Activated CD4-positive, alpha-beta memory T cell treated with anti-CD3 and anti-CD28 coated beads for 36 hours (primary cell): Measurements from ENCODE around the gene NKX3-2. TPM values are rescaled to one million over a fixed set of nuclear protein-coding genes. Genes with fewer than 3 reads are reported as not detected.

Source experiments
- CTCF ChIA-PET: fragments of 350-600 bp; sonication (Branson Sonifier 250); formaldehyde crosslinking; loops from one replicate; lab custom pipeline; 2021; ENCODE audit warnings: antibody characterized with exemption, inconsistent platforms; lab: Charles Lee
- POLR2A ChIA-PET: fragments of 350-600 bp; sonication (Branson Sonifier 250); formaldehyde crosslinking; loops from one replicate; lab custom pipeline; 2021; ENCODE audit warnings: antibody characterized with exemption; lab: Charles Lee
- DNase-seq: peaks from one replicate; pipeline ENCODE4 v3.0.0-alpha.2; 2020
- H3K27ac Mint-ChIP-seq: one replicate; pipeline ENCODE4 v1.8.0; 2021; ENCODE audit warnings: mixed read lengths
- H3K27me3 Mint-ChIP-seq: one replicate; pipeline ENCODE4 v1.8.0; 2021; ENCODE audit warnings: mixed read lengths
- H3K36me3 Mint-ChIP-seq: one replicate; pipeline ENCODE4 v1.8.0; 2021; ENCODE audit warnings: mixed read lengths
- H3K4me1 Mint-ChIP-seq: one replicate; pipeline ENCODE4 v1.8.0; 2021; ENCODE audit warnings: low read depth, mixed read lengths
- H3K4me3 Mint-ChIP-seq: one replicate; pipeline ENCODE4 v1.8.0; 2021; ENCODE audit warnings: mild to moderate bottlenecking, mixed read lengths
- H3K9me3 Mint-ChIP-seq: one replicate; pipeline ENCODE4 v1.8.0; 2021; ENCODE audit warnings: mixed read lengths
- intact Hi-C: fragments of 100-400 bp; cut with micrococcal nuclease; formaldehyde crosslinking; loops from one replicate; pipeline ENCODE4 v1.15.1; 2023
- total RNA-seq, 2 experiments: library from RNA; stranded (reverse); gene quantifications; one replicate each; pipeline ENCODE4 v1.2.3, GENCODE V29; 2021

The NKX3-2 gene
- total RNA-seq, 2 experiments from 2014 or later, result not detected

DNA sequence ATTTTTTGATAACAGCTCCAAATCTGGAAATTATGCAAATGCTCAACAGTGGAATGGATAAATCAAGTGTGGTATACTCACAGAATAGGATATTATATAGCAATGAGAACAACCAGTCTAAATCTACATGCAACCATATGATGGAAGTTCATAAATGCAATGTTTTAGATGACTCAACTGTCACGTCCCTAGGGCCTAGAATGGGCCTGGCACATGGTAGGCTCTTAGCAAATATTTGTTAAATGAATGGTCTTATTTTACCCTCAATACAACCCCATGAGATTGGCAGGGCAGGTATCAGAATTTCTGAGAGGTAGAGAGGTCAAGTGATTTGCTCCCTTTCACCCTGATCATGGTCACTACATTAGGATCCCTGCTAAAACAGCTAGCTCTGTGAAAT, 14.6 kb upstream of the NKX3-2 start:
- Mint-ChIP-seq H3K4me1 (no peaks in the 10 kb centered on the region), H3K27ac (no peak overlapping the region), H3K9me3 (no peaks in the 10 kb centered on the region), H3K36me3 (no peaks in the 10 kb centered on the region), H3K4me3 (no peak overlapping the region), H3K27me3 (peaks cover 13% of the 10 kb centered on the region)
- POLR2A ChIA-PET, result no interaction called here
- DNase-seq, result no peak
- CTCF ChIA-PET, result interaction anchor here (1.1 kb wide), 1 partner anchor 9 kb away, joined by 5 read pairs; no protein-coding TSS in a partner anchor
- intact Hi-C loops, result no loop called here

DNA sequence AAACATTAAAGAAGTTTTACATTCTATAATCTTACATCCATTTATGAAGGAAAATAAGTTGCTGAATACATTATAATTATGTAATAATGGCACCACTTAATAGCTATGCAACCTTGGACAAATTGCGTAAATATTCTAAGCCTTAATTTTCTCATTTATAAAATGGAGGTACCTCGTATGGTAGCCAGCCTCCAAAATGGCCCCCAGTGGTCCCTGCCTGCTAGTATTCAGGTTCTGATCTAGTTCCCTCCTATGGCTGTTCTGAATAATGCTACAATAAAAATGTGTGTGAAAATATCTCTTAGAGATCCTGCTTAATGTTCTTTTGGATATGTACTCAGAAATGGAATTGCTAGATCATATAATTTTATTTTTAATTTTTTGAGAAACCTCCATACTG, 11.0 kb upstream of the NKX3-2 start:
- Mint-ChIP-seq H3K9me3 (peaks cover 2% of the 10 kb centered on the region), H3K27ac (no peak overlapping the region), H3K4me1 (no peaks in the 10 kb centered on the region), H3K4me3 (no peak overlapping the region), H3K27me3 (peaks cover 41% of the 10 kb centered on the region), H3K36me3 (no peaks in the 10 kb centered on the region)
- intact Hi-C loops, result no loop called here
- no peak for DNase-seq
- CTCF ChIA-PET, result no interaction called here
- POLR2A ChIA-PET, result no interaction called here

DNA sequence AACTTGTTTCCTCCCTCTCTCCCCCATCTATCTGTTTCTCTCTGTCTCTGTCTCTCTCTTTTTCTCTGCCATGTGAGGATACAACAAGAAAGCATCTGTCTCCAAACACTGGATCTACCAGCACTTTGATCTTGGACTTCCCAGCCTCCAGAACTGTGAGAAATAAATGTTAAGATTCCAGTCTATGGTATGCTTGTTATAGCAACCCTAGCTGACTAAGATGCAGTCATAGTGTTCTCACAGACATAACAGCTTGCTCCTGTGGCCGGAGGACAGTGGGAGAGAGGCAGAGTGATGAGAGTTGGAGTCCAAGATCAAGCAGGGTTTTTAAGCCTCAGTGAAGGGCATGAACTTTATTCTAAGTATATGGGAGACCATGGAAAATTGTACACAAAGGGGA, 8.8 kb upstream of the NKX3-2 start:
- Mint-ChIP-seq H3K36me3 (no peaks in the 10 kb centered on the region), H3K27me3 (peaks cover 52% of the 10 kb centered on the region), H3K27ac (no peak overlapping the region), H3K4me3 (no peak overlapping the region), H3K9me3 (peaks cover 2% of the 10 kb centered on the region), H3K4me1 (peaks cover 11% of the 10 kb centered on the region)
- no peak for DNase-seq
- ChIA-PET CTCF (no interaction called here), POLR2A (no interaction called here)
- intact Hi-C loops, result no loop called here

DNA sequence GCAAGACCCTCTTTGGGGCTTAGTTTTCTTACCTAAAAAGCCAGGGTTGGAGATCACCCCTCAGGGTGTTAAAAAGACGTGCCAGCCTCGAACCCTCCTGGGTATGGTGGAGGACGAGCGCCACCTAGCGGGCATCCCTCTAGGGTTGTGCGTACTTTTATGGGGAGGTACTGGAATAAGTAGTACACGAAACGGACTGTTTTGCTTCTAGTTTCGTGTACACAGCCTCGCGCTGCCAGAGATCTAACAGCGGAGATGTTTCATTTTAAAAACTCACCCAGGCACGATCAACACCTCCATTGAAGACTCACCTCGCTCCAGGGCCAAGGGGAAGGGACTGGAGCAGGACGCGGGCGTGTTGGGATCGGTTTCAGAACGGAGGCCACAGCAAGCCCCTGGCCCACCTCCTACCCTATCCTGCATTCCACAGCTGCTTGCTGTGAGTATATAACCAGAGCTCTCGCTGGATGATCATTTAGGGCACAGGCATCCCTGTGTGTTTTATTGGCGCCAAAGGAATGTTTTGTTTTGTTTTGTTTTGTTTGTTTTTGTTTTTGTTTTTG, 4.8 kb upstream of the NKX3-2 start:
- POLR2A ChIA-PET, result no interaction called here
- Mint-ChIP-seq H3K36me3 (peaks cover 7% of the 10 kb centered on the region), H3K27ac (no peak overlapping the region), H3K9me3 (peaks cover 2% of the 10 kb centered on the region), H3K4me1 (peaks cover 30% of the 10 kb centered on the region), H3K4me3 (peak overlapping the region; percentile 64), H3K27me3 (peaks cover 63% of the 10 kb centered on the region)
- DNase-seq, result peak; percentile 92
- CTCF ChIA-PET, result interaction anchor here (0.9 to 1.9 kb wide), 12 partner anchors 10 to 824 kb away, joined by 3 to 8 read pairs (median 4); no protein-coding TSS in a partner anchor
- intact Hi-C loops, result loop anchor here (1.0 to 5.0 kb wide), 5 partner anchors 64 to 1453 kb away; partner anchors contain the start of genes CPEB2 and RAB28

DNA sequence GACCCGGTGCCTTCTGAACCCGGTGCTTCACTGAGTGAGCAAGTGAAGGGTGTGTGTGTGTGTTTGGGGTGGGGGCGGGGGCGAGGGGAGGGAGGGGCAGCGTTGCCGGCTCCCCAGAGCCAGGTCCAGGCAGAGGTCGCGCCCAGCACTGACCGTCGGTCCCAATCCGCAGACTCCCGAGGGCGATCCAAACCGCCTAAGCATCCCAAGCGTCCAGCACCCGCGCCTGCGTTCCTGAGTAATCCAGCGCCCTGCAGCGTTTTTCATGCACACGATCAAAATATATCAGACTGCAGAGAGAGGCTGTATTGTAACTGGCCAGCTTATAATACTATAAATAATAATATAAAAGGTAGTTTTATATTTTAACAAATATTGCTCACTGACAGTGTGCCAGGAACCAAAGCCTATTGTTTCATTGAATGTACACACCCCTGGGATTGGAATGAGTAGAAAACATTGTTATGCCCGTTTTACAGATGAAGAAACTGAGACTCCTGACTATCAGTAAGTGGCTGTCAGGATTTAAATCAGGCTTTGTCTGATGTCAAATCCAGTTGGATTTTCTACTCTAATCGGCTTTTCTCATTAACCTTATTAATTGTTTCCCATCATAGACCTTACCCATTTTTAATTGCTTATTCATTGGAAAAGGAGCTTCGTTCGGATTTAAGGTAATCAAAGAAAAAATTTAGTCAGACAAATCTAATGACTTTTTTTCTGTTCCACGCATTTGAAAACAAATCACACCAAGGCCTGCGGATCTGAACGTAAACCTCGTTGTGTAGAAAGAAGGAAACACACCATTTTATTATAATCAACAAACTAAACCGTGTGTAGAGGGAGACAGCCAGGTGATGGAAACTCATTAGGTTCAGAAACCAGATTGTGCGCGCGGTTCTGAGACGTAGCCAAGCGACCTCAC, 4.0 kb upstream of the NKX3-2 start:
- Mint-ChIP-seq H3K9me3 (peaks cover 2% of the 10 kb centered on the region), H3K27ac (no peak overlapping the region), H3K4me1 (peaks cover 33% of the 10 kb centered on the region), H3K36me3 (peaks cover 7% of the 10 kb centered on the region), H3K4me3 (peak overlapping the region; percentile 64), H3K27me3 (peaks cover 62% of the 10 kb centered on the region)
- ChIA-PET CTCF (interaction anchor here (0.9 to 1.9 kb wide), 12 partner anchors 16 to 824 kb away, joined by 3 to 8 read pairs (median 4); no protein-coding TSS in a partner anchor), POLR2A (no interaction called here)
- DNase-seq, result no peak
- intact Hi-C loops, result loop anchor here (2.0 to 5.0 kb wide), 2 partner anchors 64 to 1454 kb away; partner anchors contain the start of genes CPEB2 and RAB28

DNA sequence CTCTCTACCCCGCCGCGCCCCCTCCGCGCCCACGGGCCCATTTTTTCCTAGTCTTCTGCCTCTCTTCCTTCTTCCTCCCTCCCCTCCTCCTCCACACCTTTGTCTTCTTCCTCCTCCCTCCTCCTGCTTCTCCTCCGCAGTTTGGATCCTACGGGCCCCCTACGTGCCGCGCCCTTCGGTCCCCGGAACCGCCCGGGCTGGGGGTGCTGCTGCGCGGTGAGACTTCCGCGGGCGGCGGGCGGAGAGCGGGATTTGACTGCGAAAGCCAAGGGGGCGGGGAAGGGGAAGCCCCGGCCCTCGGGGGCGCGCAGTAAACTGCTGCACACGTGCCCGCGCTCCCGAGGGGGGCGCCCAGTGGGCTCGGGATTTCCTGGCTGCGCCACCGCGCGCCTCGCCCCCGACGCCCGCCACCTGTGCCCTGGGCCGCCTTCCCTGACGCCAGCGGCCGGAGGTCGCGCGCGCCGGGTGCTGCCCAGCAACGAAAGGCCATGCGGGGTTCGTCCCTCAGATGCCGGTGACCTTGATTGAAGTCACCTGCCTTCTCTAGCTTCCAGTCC, 3.3 kb upstream of the NKX3-2 start:
- H3K36me3 Mint-ChIP-seq, result peaks cover 7% of the 10 kb centered on the region
- DNase-seq, result peak; percentile 55
- H3K4me1 Mint-ChIP-seq, result peaks cover 36% of the 10 kb centered on the region
- H3K9me3 Mint-ChIP-seq, result peaks cover 2% of the 10 kb centered on the region
- H3K4me3 Mint-ChIP-seq, result peak overlapping the region; percentile 50
- POLR2A ChIA-PET, result no interaction called here
- H3K27ac Mint-ChIP-seq, result no peak overlapping the region
- CTCF ChIA-PET, result interaction anchor here (0.9 to 1.9 kb wide), 7 partner anchors 16 to 820 kb away, joined by 3 to 8 read pairs (median 4); no protein-coding TSS in a partner anchor
- intact Hi-C loops, result loop anchor here (2.0 to 5.0 kb wide), 2 partner anchors 63 to 1455 kb away; partner anchors contain the start of genes CPEB2 and RAB28
- peaks cover 65% of the 10 kb centered on the region for H3K27me3 Mint-ChIP-seq

DNA sequence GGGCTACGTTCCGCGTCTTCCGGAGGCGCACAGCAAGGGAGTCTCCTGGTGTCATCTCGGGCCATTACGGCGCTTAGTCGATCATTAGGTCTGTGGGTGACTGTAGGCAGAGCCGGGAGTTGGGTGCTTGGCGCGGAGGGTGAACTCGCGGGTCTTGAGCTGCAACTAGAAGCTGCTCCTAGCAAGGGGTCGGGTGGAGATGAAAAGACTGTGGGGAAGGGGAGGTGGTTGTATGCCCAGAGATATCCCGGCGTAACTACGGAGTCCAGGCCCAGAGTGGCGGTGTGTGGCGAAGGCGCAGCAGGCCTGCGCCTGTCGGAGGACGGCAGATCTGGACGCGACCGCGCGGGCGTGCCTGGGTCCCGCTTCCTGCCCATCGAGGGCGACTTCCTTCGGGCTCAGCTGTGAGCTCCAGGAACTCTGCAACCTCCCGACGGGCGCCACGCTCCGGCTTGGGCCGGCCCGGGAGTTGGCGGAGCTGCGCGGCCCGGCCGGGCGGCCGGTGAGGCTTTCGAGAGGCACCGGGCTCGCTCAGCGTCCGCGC, 2.7 kb upstream of the NKX3-2 start:
- intact Hi-C loops, result loop anchor here (1.0 to 5.0 kb wide), 2 partner anchors 9 to 1455 kb away; partner anchors contain the start of gene CPEB2
- H3K4me3 Mint-ChIP-seq, result peak overlapping the region; percentile 65
- H3K4me1 Mint-ChIP-seq, result peaks cover 36% of the 10 kb centered on the region
- peaks cover 63% of the 10 kb centered on the region for H3K27me3 Mint-ChIP-seq
- peak; percentile 36 for DNase-seq
- peaks cover 7% of the 10 kb centered on the region for H3K36me3 Mint-ChIP-seq
- ChIA-PET CTCF (interaction anchor here (0.5 to 1.9 kb wide), 2 partner anchors 818 to 1241 kb away, joined by 3 to 8 read pairs; no protein-coding TSS in a partner anchor), POLR2A (no interaction called here)
- H3K9me3 Mint-ChIP-seq, result peaks cover 2% of the 10 kb centered on the region
- H3K27ac Mint-ChIP-seq, result peak overlapping the region; percentile 4

DNA sequence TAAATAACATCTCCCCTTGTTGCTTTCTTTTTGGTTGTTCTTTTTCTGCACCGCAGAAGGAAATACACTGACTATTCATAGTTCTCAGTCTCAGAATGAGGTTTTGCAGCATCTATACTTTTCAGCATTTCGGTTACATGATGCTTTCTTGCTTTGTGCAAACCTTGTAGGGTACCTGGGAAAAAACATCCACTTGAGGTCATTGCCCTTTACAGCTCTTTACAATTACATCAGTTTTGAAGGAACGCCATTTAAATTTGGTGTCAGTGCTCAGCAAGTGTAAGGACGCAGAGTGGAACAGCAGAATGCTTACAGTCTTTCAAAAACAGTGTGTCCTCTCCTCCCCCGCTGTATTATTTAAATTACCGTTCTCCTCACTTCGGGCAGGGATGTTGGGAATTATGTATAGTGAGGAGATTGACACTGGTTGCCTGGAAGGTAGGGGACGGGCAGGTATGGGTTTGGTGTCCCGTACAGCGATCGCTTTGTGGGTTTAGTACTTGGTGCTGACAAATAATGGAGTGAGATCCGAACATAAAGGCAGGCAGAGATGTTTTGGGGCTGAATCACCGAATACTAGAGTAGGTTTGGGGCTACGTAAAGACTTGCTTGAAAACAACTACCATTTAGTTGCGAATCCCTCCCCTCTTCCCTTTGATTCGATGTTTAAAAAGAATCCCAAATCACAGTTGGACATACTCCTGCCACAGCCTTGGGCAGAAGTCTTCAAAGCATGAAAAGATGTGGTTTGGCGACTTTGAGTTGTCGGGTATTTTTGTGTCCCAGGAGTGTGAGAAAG, 2.0 kb upstream of the NKX3-2 start:
- H3K4me1 Mint-ChIP-seq, result peaks cover 38% of the 10 kb centered on the region
- no peak for DNase-seq
- H3K9me3 Mint-ChIP-seq, result no peaks in the 10 kb centered on the region
- ChIA-PET POLR2A (no interaction called here), CTCF (interaction anchor here (0.5 kb wide), 1 partner anchor 1242 kb away, joined by 3 read pairs; no protein-coding TSS in a partner anchor)
- peak overlapping the region; percentile 65 for H3K4me3 Mint-ChIP-seq
- H3K36me3 Mint-ChIP-seq, result peaks cover 8% of the 10 kb centered on the region
- H3K27me3 Mint-ChIP-seq, result peaks cover 63% of the 10 kb centered on the region
- intact Hi-C loops, result loop anchor here (1.0 to 5.0 kb wide), 2 partner anchors 8 to 1456 kb away; partner anchors contain the start of gene CPEB2
- no peak overlapping the region for H3K27ac Mint-ChIP-seq

DNA sequence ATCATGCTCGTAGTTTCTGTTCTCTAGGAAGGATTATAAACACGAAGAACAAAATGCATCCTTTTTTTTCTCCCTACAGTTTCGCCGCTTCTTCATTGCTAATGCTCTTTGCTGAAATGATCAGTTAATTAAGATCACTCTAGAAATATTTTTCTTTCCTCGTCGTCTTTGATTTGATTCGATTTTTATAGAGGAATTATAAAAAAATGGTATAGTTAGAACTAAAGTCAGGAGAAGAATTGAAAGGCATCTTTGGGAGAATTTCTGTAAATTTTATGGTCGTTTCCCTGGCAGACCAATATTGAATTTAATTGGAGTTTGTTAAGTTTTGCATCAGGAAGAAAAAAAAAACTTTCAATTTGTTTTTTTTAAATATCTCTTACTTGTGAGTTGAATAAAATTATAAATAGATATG, 1.1 kb upstream of the NKX3-2 start:
- CTCF ChIA-PET, result no interaction called here
- H3K27ac Mint-ChIP-seq, result no peak overlapping the region

DNA sequence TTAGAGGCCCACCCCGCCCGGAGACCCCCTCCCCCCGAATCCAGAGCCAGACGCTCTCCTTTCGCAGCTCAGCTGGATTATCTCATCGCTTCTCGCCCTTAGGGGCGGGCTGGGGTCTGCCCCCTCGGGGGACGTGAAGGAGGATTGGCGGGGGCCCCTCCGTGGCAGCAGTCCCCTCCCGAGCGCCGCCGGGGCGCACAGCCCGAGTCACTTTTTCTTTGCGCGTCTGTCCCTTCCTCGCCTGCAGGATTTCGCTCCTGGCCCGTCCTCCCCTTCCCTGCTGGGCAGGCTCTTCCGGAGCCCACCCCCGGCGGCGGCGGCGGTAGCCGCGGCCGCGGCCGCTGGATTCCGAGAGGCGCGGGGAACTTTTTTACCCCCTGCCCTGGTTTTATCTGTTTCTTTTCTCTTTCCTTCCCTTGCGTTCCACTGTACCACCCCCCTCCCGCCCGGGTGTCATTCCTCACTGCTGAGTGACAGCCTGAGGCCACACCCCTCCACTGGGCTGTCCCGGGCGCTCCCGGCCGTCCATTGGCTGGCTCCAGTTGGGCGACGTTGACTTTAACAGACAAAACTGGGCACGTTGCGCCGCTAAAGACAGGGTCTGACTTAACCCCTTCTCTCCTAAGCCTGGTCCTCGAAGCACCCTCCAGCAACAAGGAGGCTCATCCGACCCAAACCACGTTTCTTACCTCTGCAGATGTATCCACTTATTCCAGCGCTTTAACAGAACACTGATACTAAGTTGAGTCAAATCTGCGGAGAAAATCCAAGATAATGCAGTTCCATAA, 492 bp upstream of the NKX3-2 start:
- intact Hi-C loops, result loop anchor here (1.0 to 5.0 kb wide), 2 partner anchors 16 to 1458 kb away; partner anchors contain the start of gene CPEB2
- no peak overlapping the region for H3K27ac Mint-ChIP-seq

More for the DNA sequence above, 1.1 kb upstream of the NKX3-2 start:
- H3K4me3 Mint-ChIP-seq, result peak overlapping the region; percentile 74
- POLR2A ChIA-PET, result no interaction called here
- DNase-seq, result no peak
- peaks cover 43% of the 10 kb centered on the region for H3K4me1 Mint-ChIP-seq
- H3K36me3 Mint-ChIP-seq, result peaks cover 8% of the 10 kb centered on the region
- peaks cover 63% of the 10 kb centered on the region for H3K27me3 Mint-ChIP-seq
- H3K9me3 Mint-ChIP-seq, result no peaks in the 10 kb centered on the region
- intact Hi-C loops, result loop anchor here (1.0 to 5.0 kb wide), 2 partner anchors 17 to 1457 kb away; partner anchors contain the start of gene CPEB2

More for the DNA sequence above, 492 bp upstream of the NKX3-2 start:
- POLR2A ChIA-PET, result no interaction called here
- Mint-ChIP-seq H3K36me3 (peaks cover 10% of the 10 kb centered on the region), H3K9me3 (no peaks in the 10 kb centered on the region), H3K27me3 (peaks cover 62% of the 10 kb centered on the region), H3K4me1 (peaks cover 46% of the 10 kb centered on the region), H3K4me3 (peak overlapping the region; percentile 74)
- DNase-seq, result peak; percentile 73
- CTCF ChIA-PET, result interaction anchor here (0.9 kb wide), 1 partner anchor 18 kb away, joined by 3 read pairs; no protein-coding TSS in a partner anchor
